Measurements from ENCODE around the gene TM2D3. TPM values are rescaled to one million over a fixed set of nuclear protein-coding genes. Genes with fewer than 3 reads are reported as not detected.

The TM2D3 gene
- total and polyA plus RNA-seq, 2 of the 8 experiments (the other 6 are each of a cell fraction or from before 2014, with no cell fraction given): 26.4 to 28.0 TPM

- TF ChIP-seq CHD7 (IDR thresholded peaks at IDR 0.05; ENCODE audit: insufficient replicate concordance, low read length) (no peak), NRF1 (IDR thresholded peaks at IDR 0.05; ENCODE audit: low read depth, low read length) (no peak)
Measured at GRCh38 chr15:101641894-101642293, 10.3 kb downstream of the TM2D3 start (continued).
